ENCODE data around the gene CYTH1.

The CYTH1 gene

GRCh38 chr17:78815696-78816095 lies 33.6 kb upstream of the CYTH1 start:
- Histone ChIP-seq H3K4me2 (no peak overlapping the region; the same call in 1 of the 2 replicates), H3K4me1 (ENCODE audit: low read depth, poor library complexity, severe bottlenecking) (peaks cover 74% of the 10 kb centered on the region), H2AFZ (ENCODE audit: low read depth) (no peak overlapping the region), H3K27ac (peak overlapping the region; percentile 74; the same call in 1 of the 2 replicates), H3K36me3 (ENCODE audit: insufficient read depth) (peaks cover 38% of the 10 kb centered on the region; the same call in 1 of the 2 replicates), H3K9ac (no peak overlapping the region), H3K79me2 (ENCODE audit: insufficient read depth, low read depth) (peaks cover 24% of the 10 kb centered on the region; the same call in 1 of the 2 replicates), H3K4me3 (IDR thresholded peaks at IDR 0.05; ENCODE audit: insufficient read depth, low read depth, low read length) (no peak overlapping the region), H3K27me3 (ENCODE audit: insufficient read depth, low read depth) (no peaks in the 10 kb centered on the region), H4K20me1 (ENCODE audit: insufficient read depth) (no peaks in the 10 kb centered on the region)
- TF ChIP-seq CTCF (conservative IDR thresholded peaks at IDR 0.05; ENCODE audit: low read depth, low read length) = no peak

- Histone ChIP-seq H3K4me2 (no peak overlapping the region), H3K27ac (0 out of 2 replicates have a peak overlapping the region, but pooled peaks have one; percentile 11), H4K20me1 (ENCODE audit: insufficient read depth) (no peaks in the 10 kb centered on the region), H3K27me3 (ENCODE audit: insufficient read depth, low read depth) (no peaks in the 10 kb centered on the region), H2AFZ (ENCODE audit: low read depth) (no peak overlapping the region), H3K4me1 (ENCODE audit: low read depth, poor library complexity, severe bottlenecking) (peaks cover 47% of the 10 kb centered on the region), H3K79me2 (ENCODE audit: insufficient read depth, low read depth) (peaks cover 24% of the 10 kb centered on the region; the same call in 1 of the 2 replicates), H3K9ac (no peak overlapping the region), H3K4me3 (IDR thresholded peaks at IDR 0.05; ENCODE audit: insufficient read depth, low read depth, low read length) (no peak overlapping the region), H3K36me3 (ENCODE audit: insufficient read depth) (peaks cover 31% of the 10 kb centered on the region; the same call in 1 of the 2 replicates)
- no peak for TF ChIP-seq CTCF (conservative IDR thresholded peaks at IDR 0.05; ENCODE audit: low read depth, low read length)
Observed at GRCh38 chr17:78812855-78813254, 30.8 kb upstream of the CYTH1 start.

GRCh38 chr17:78808163-78808562 lies 26.1 kb upstream of the CYTH1 start:
- no peak overlapping the region for H3K27ac ChIP-seq
- H3K4me2 ChIP-seq = no peak overlapping the region
- H3K79me2 ChIP-seq (ENCODE audit: insufficient read depth, low read depth) = peaks cover 4% of the 10 kb centered on the region; the same call in 1 of the 2 replicates
- H3K4me1 ChIP-seq (ENCODE audit: low read depth, poor library complexity, severe bottlenecking) = peaks cover 5% of the 10 kb centered on the region
- TF ChIP-seq CTCF (conservative IDR thresholded peaks at IDR 0.05; ENCODE audit: low read depth, low read length) = no peak
- H3K9ac ChIP-seq = no peak overlapping the region
- H2AFZ ChIP-seq (ENCODE audit: low read depth) = no peak overlapping the region
- H3K27me3 ChIP-seq (ENCODE audit: insufficient read depth, low read depth) = no peaks in the 10 kb centered on the region
- H3K36me3 ChIP-seq (ENCODE audit: insufficient read depth) = peaks cover 14% of the 10 kb centered on the region; the same call in 1 of the 2 replicates
- H4K20me1 ChIP-seq (ENCODE audit: insufficient read depth) = no peaks in the 10 kb centered on the region
- no peak overlapping the region for H3K4me3 ChIP-seq (IDR thresholded peaks at IDR 0.05; ENCODE audit: insufficient read depth, low read depth, low read length)

GRCh38 chr17:78806451-78806850 lies 24.4 kb upstream of the CYTH1 start:
- Histone ChIP-seq H3K27me3 (ENCODE audit: insufficient read depth, low read depth) (no peaks in the 10 kb centered on the region), H3K27ac (no peak overlapping the region), H4K20me1 (ENCODE audit: insufficient read depth) (no peaks in the 10 kb centered on the region), H3K4me2 (no peak overlapping the region), H3K9ac (no peak overlapping the region), H3K79me2 (ENCODE audit: insufficient read depth, low read depth) (no peaks in the 10 kb centered on the region), H2AFZ (ENCODE audit: low read depth) (no peak overlapping the region), H3K4me3 (IDR thresholded peaks at IDR 0.05; ENCODE audit: insufficient read depth, low read depth, low read length) (no peak overlapping the region), H3K4me1 (ENCODE audit: low read depth, poor library complexity, severe bottlenecking) (no peaks in the 10 kb centered on the region), H3K36me3 (ENCODE audit: insufficient read depth) (peaks cover 14% of the 10 kb centered on the region; the same call in 1 of the 2 replicates)
- no peak for TF ChIP-seq CTCF (conservative IDR thresholded peaks at IDR 0.05; ENCODE audit: low read depth, low read length)

All from KMS-11 (cell line).